Measurements from ENCODE around the gene PPP1R27. TPM values are rescaled to one million over a fixed set of nuclear protein-coding genes. Genes with fewer than 3 reads are reported as not detected.
A peak's percentile ranks its signal among the peaks of the same experiment; 100 is the strongest.

Gene PPP1R27
- total RNA-seq, 1 donor from 2014 or later = not detected

DNA sequence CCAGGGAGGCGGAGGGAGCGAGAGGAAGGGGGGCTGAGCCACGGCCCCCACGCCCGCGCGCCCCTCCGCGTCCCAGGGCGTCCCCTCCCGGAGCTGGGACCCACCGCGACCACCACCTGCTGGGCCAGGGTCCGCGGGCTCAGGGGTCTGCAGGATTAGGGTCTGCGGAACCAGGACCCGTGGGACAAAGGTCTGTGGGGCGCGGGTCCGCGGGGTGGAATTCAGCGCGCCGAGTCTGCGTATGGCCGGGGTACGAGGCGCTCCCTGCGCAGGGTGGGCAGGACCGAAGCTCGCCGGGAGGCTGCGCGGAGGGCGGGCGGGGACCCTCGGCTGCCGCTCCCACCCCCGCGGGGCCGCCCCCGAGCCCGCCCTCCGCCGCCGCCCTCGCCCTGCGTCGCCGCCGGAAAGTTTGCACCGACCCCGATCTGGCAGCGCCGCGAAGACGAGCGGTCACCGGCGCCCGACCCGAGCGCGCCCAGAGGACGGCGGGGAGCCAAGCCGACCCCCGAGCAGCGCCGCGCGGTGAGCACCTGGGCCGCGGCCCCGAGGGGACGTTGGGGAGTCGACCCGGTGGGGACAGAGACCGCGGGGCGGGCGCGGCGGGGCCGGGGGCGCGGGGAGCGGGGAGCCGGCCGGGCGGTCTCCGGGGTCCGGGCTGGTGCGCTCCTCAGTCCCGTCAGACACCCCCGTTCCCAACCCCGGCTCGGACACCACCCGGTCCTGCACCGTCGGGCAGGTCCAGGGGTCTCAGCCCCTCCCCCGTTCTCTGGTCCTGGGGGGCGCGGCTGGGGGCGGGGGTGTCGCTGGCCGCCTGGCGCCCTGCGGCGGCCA lies 30.9 kb downstream of the PPP1R27 start, which contains the start of gene GCGR:
Gene GCGR (plus strand): TSS at position 423 of the 831 bp plus-strand sequence. CDS start 4,869 bp downstream, outside the sequence.
- Mint-ChIP-seq H3K27me3 (ENCODE audit: low read depth, unreplicated experiment) (peaks cover 53% of the 10 kb centered on the region), H3K36me3 (ENCODE audit: low read depth, unreplicated experiment) (peaks cover 3% of the 10 kb centered on the region), H3K4me1 (ENCODE audit: low read depth, unreplicated experiment) (no peaks in the 10 kb centered on the region), H3K4me3 (ENCODE audit: unreplicated experiment) (no peak within 1 kb of the TSS), H3K9me3 (ENCODE audit: unreplicated experiment) (peaks cover 6% of the 10 kb centered on the region), H3K27ac (ENCODE audit: unreplicated experiment) (no peak within 1 kb of the TSS)
- no peak within 1 kb of the TSS for H3K4me2 ChIP-seq (ENCODE audit: low read length)
- H3K79me2 ChIP-seq (ENCODE audit: insufficient read depth, low read length) = no peaks in the 10 kb centered on the region
- H3K9me3 ChIP-seq (ENCODE audit: insufficient read depth, low read depth, low read length) = no peaks in the 10 kb centered on the region
- H3K4me3 ChIP-seq (ENCODE audit: insufficient read depth, low read depth, low read length) = no peak within 1 kb of the TSS
- H3K27ac ChIP-seq (ENCODE audit: low read depth, low read length) = no peak within 1 kb of the TSS
- H3K9ac ChIP-seq (ENCODE audit: low read length) = no peak within 1 kb of the TSS
- no peaks in the 10 kb centered on the region for H3K36me3 ChIP-seq (ENCODE audit: insufficient read depth, low read length)
- FAIRE-seq (no peak), DNase-seq (ENCODE audit: low read depth) (no peak)
- H2AFZ ChIP-seq (ENCODE audit: low read depth, low read length) = no peak within 1 kb of the TSS
- peak; percentile 66 for TF ChIP-seq EZH2 (IDR thresholded peaks at IDR 0.05; ENCODE audit: insufficient read depth, low read length)
- TF ChIP-seq, protein P1, sequence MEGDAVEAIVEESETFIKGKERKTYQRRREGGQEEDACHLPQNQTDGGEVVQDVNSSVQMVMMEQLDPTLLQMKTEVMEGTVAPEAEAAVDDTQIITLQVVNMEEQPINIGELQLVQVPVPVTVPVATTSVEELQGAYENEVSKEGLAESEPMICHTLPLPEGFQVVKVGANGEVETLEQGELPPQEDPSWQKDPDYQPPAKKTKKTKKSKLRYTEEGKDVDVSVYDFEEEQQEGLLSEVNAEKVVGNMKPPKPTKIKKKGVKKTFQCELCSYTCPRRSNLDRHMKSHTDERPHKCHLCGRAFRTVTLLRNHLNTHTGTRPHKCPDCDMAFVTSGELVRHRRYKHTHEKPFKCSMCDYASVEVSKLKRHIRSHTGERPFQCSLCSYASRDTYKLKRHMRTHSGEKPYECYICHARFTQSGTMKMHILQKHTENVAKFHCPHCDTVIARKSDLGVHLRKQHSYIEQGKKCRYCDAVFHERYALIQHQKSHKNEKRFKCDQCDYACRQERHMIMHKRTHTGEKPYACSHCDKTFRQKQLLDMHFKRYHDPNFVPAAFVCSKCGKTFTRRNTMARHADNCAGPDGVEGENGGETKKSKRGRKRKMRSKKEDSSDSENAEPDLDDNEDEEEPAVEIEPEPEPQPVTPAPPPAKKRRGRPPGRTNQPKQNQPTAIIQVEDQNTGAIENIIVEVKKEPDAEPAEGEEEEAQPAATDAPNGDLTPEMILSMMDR (IDR thresholded peaks at IDR 0.05; ENCODE audit: insufficient read depth, low read depth, low read length) = no peak
- H3K27me3 ChIP-seq (ENCODE audit: insufficient read depth, low read length) = peaks cover 42% of the 10 kb centered on the region
- no peaks in the 10 kb centered on the region for H3K4me1 ChIP-seq (ENCODE audit: insufficient read depth, low read length)
- H4K20me1 ChIP-seq (ENCODE audit: insufficient read depth, low read length) = no peaks in the 10 kb centered on the region

DNA sequence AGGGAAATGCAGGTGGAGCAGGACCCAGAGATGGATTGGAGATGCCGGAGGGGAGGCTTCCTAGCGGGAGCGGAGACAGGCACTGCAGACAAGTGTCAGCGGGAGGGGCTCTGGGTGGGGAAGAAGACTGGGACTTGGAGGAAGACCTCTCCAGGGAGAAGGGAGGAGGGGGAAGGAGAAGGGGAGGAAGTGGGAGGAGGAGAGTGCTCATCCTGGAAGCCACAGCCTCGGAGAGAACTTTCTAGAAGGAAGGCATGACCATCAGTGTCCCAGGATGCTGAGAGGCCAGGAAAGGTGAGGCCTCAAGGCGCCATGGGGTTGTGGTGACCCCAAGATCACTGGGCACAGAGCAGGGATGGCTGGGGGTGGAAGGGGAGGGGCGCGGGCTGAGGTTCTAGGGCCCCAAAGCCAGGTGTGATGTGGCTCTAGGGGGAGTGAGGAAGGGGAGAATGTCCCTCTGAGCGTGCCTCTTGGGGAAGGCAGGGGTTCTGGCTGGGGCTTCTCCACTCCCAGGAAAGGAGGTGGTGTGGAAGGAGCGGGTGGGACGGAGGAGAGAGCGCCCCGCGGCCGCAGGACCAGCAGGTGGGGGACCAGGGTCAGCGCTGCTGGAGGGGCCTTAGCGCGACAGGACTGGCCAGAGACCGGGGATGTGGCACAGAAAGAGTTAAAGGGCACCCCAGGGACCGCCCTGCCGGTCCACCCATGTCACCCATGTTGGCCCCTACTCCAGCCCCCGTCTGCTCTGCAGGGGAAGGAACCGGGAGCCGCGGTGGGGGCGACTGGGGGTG lies 31.8 kb downstream of the PPP1R27 start:
- H3K27me3 ChIP-seq (ENCODE audit: insufficient read depth, low read length) = peaks cover 41% of the 10 kb centered on the region
- no peak overlapping the region for H3K4me3 Mint-ChIP-seq (ENCODE audit: unreplicated experiment)

More for the DNA sequence above, 31.8 kb downstream of the PPP1R27 start:
- no peak for DNase-seq (ENCODE audit: low read depth)
- H3K79me2 ChIP-seq (ENCODE audit: insufficient read depth, low read length) = no peaks in the 10 kb centered on the region
- H3K4me3 ChIP-seq (ENCODE audit: insufficient read depth, low read depth, low read length) = no peak overlapping the region
- H2AFZ ChIP-seq (ENCODE audit: low read depth, low read length) = no peak overlapping the region
- Mint-ChIP-seq H3K27ac (ENCODE audit: unreplicated experiment) (no peak overlapping the region), H3K27me3 (ENCODE audit: low read depth, unreplicated experiment) (peaks cover 51% of the 10 kb centered on the region), H3K9me3 (ENCODE audit: unreplicated experiment) (peaks cover 6% of the 10 kb centered on the region), H3K4me1 (ENCODE audit: low read depth, unreplicated experiment) (no peaks in the 10 kb centered on the region), H3K36me3 (ENCODE audit: low read depth, unreplicated experiment) (peaks cover 3% of the 10 kb centered on the region)
- TF ChIP-seq EZH2 (IDR thresholded peaks at IDR 0.05; ENCODE audit: insufficient read depth, low read length) = peak; percentile 19
- TF ChIP-seq, protein P1 (IDR thresholded peaks at IDR 0.05; ENCODE audit: insufficient read depth, low read depth, low read length) = no peak
- no peaks in the 10 kb centered on the region for H3K36me3 ChIP-seq (ENCODE audit: insufficient read depth, low read length)
- H3K27ac ChIP-seq (ENCODE audit: low read depth, low read length) = no peak overlapping the region
- no peaks in the 10 kb centered on the region for H3K9me3 ChIP-seq (ENCODE audit: insufficient read depth, low read depth, low read length)
- no peaks in the 10 kb centered on the region for H4K20me1 ChIP-seq (ENCODE audit: insufficient read depth, low read length)
- H3K4me2 ChIP-seq (ENCODE audit: low read length) = no peak overlapping the region
- no peak overlapping the region for H3K9ac ChIP-seq (ENCODE audit: low read length)
- FAIRE-seq = no peak
- no peaks in the 10 kb centered on the region for H3K4me1 ChIP-seq (ENCODE audit: insufficient read depth, low read length)
